H9 (cell line): ENCODE data around the gene CDK11A. TPM values are rescaled to one million over a fixed set of nuclear protein-coding genes. Genes with fewer than 3 reads are reported as not detected.
"Not testable (repeated sequence)": the region's sequence is repeated elsewhere in the genome, so short reads cannot be mapped to it uniquely, and the experiment has no call there.

ENCODE experiments used
- DNase-seq: peaks from one replicate; pipeline ENCODE4 v3.0.0-alpha.2; 2017
- H2AFZ ChIP-seq: one replicate; pipeline ENCODE4 v1.6.1; 2013; ENCODE audit warnings: mild to moderate bottlenecking, low read length, control low read depth, moderate library complexity
- H2AK5ac ChIP-seq: 2 replicates; pipeline ENCODE4 v1.6.1; 2013; ENCODE audit warnings: low read length, control low read depth, mixed read lengths; ENCODE audit not compliant: insufficient read length
- H2BK120ac ChIP-seq: one replicate; pipeline ENCODE4 v1.6.1; 2013; ENCODE audit warnings: low read depth, mild to moderate bottlenecking, low read length, control low read depth, inconsistent platforms; ENCODE audit not compliant: poor library complexity, severe bottlenecking
- H2BK12ac ChIP-seq: 2 replicates; pipeline ENCODE4 v1.6.1; 2013; ENCODE audit warnings: low read length, control low read depth, mixed read lengths, low read depth; ENCODE audit not compliant: insufficient read length
- H2BK15ac ChIP-seq: 2 replicates; pipeline ENCODE4 v1.6.1; 2013; ENCODE audit warnings: low read depth, low read length, control low read depth
- H2BK20ac ChIP-seq: one replicate; pipeline ENCODE4 v1.6.1; 2013; ENCODE audit warnings: low read depth, mild to moderate bottlenecking, low read length, control low read depth, inconsistent platforms; ENCODE audit not compliant: poor library complexity, severe bottlenecking
- H2BK5ac ChIP-seq: 2 replicates; pipeline ENCODE4 v1.6.1; 2013; ENCODE audit warnings: low read length, control low read depth, mixed read lengths; ENCODE audit not compliant: insufficient read length
- H3K14ac ChIP-seq: 2 replicates; pipeline ENCODE4 v1.6.1; 2013; ENCODE audit warnings: low read length, control low read depth; ENCODE audit not compliant: insufficient read depth
- H3K18ac ChIP-seq: 2 replicates; pipeline ENCODE4 v1.6.1; 2013; ENCODE audit warnings: low read depth, mild to moderate bottlenecking, mixed read lengths, low read length, control low read depth; ENCODE audit not compliant: insufficient read length
- H3K23ac ChIP-seq: 2 replicates; pipeline ENCODE4 v1.6.1; 2013; ENCODE audit warnings: low read length, control low read depth, mixed read lengths, low read depth; ENCODE audit not compliant: insufficient read length
- H3K23me2 ChIP-seq: 2 replicates; pipeline ENCODE4 v1.6.1; 2013; ENCODE audit warnings: low read depth, mild to moderate bottlenecking, mixed read lengths, low read length, control low read depth; ENCODE audit not compliant: insufficient read length, poor library complexity, severe bottlenecking
- H3K27ac ChIP-seq: 2 replicates; pipeline ENCODE4 v1.5.1; 2013; ENCODE audit warnings: low read length, control low read depth, mixed read lengths, low read depth; ENCODE audit not compliant: insufficient read length
- H3K27me3 ChIP-seq: 2 replicates; pipeline ENCODE4 v1.6.1; 2013; ENCODE audit warnings: low read length, control low read depth, inconsistent platforms; ENCODE audit not compliant: insufficient read depth
- H3K4ac ChIP-seq: 2 replicates; pipeline ENCODE4 v1.6.1; 2013; ENCODE audit warnings: low read depth, mild to moderate bottlenecking, control low read depth, inconsistent platforms, low read length, moderate library complexity
- H3K4me1 ChIP-seq: 2 replicates; pipeline ENCODE4 v1.6.1; 2013; ENCODE audit warnings: low read length, control low read depth, inconsistent platforms; ENCODE audit not compliant: insufficient read depth
- H3K4me2 ChIP-seq: 2 replicates; pipeline ENCODE4 v1.6.1; 2013; ENCODE audit warnings: low read length, control low read depth, mixed read lengths; ENCODE audit not compliant: insufficient read length, insufficient read depth
- H3K56ac ChIP-seq: 2 replicates; pipeline ENCODE4 v1.6.1; 2013; ENCODE audit warnings: low read depth, mild to moderate bottlenecking, mixed read lengths, low read length, control low read depth; ENCODE audit not compliant: insufficient read length
- H3K79me1 ChIP-seq: 2 replicates; pipeline ENCODE4 v1.6.1; 2013; ENCODE audit warnings: low read depth, mild to moderate bottlenecking, moderate library complexity, low read length, control low read depth, inconsistent platforms; ENCODE audit not compliant: insufficient read depth, poor library complexity, severe bottlenecking
- H3K79me2 ChIP-seq: 2 replicates; pipeline ENCODE4 v1.6.1; 2013; ENCODE audit warnings: low read length, control low read depth, inconsistent platforms; ENCODE audit not compliant: insufficient read depth
- H3K9ac ChIP-seq: 2 replicates; pipeline ENCODE4 v1.6.1; 2013; ENCODE audit warnings: low read length, control low read depth, mixed read lengths; ENCODE audit not compliant: insufficient read length; ENCODE audit errors: extremely low read depth
- H3K9me3 ChIP-seq: one replicate; pipeline ENCODE4 v1.6.1; 2013; ENCODE audit warnings: low read depth, low read length, inconsistent platforms; ENCODE audit not compliant: control insufficient read depth
- H3T11ph ChIP-seq: one replicate; pipeline ENCODE4 v1.6.1; 2013; ENCODE audit warnings: mild to moderate bottlenecking, low read length, control low read depth, inconsistent platforms
- H4K20me1 ChIP-seq: one replicate; pipeline ENCODE4 v1.6.1; 2013; ENCODE audit not compliant: control insufficient read depth, insufficient read length, insufficient read depth
- H4K5ac ChIP-seq: 2 replicates; pipeline ENCODE4 v1.6.1; 2013; ENCODE audit warnings: low read depth, mild to moderate bottlenecking, mixed read lengths, low read length, control low read depth; ENCODE audit not compliant: insufficient read length
- H4K8ac ChIP-seq: replicated peaks from 2 replicates; pipeline ENCODE4 v1.6.1; 2013; ENCODE audit warnings: low read length, control low read depth, mixed read lengths, low read depth; ENCODE audit not compliant: insufficient read length
- H4K91ac ChIP-seq: 2 replicates; pipeline ENCODE4 v1.6.1; 2013; ENCODE audit warnings: low read depth, mild to moderate bottlenecking, moderate library complexity, mixed read lengths, low read length, control low read depth; ENCODE audit not compliant: insufficient read length
- H3K27ac Mint-ChIP-seq, 3 experiments: 2 replicates in 2 of 3; 3 replicates in 1 of 3; pipeline ENCODE4 v1.8.0; 2020 to 2021; ENCODE audit warnings: mixed read lengths in 3 of 3, mild to moderate bottlenecking in 1 of 3, moderate library complexity in 1 of 3
- H3K27me3 Mint-ChIP-seq: 2 replicates; pipeline ENCODE4 v1.8.0; 2021; ENCODE audit warnings: low read depth, mild to moderate bottlenecking, moderate library complexity, mixed read lengths
- H3K36me3 Mint-ChIP-seq, 3 experiments: 2 replicates in 2 of 3; 3 replicates in 1 of 3; pipeline ENCODE4 v1.8.0; 2020 to 2021; ENCODE audit warnings: low read depth in 3 of 3, mixed read lengths in 3 of 3; ENCODE audit not compliant: insufficient read depth in 1 of 3
- H3K4me1 Mint-ChIP-seq, 2 experiments: 2 replicates each; pipeline ENCODE4 v1.8.0; 2020; ENCODE audit warnings: mixed read lengths in 2 of 2
- H3K4me3 Mint-ChIP-seq, 2 experiments: 2 replicates in 1 of 2; 3 replicates in 1 of 2; pipeline ENCODE4 v1.8.0; 2020 to 2021; ENCODE audit warnings: mild to moderate bottlenecking in 2 of 2, mixed read lengths in 2 of 2, moderate library complexity in 1 of 2
- H3K9me3 Mint-ChIP-seq, 2 experiments: 2 replicates in 1 of 2; 3 replicates in 1 of 2; pipeline ENCODE4 v1.8.0; 2020; ENCODE audit warnings: mild to moderate bottlenecking in 2 of 2, mixed read lengths in 2 of 2, moderate library complexity in 1 of 2
- WGBS: extraction: QIAGEN DNeasy Blood & Tissue Kit; methylation state at CpG from one replicate; pipeline ENCODE4 v1.1.7; 2013; ENCODE audit warnings: missing lambda C conversion rate, low lambda C conversion rate, mixed read lengths; ENCODE audit not compliant: insufficient read length; ENCODE audit errors: extremely low coverage; 5-methylcytosine and 5-hydroxymethylcytosine counted together
- total RNA-seq: library from RNA; stranded (reverse); gene quantifications from 2 replicates; pipeline ENCODE4 v1.2.1, GENCODE V29; 2021

The CDK11A gene
- total RNA-seq, 1 experiment from 2014 or later = 49.5 TPM

GRCh38 chr1:1675218-1675617 is 48.9 kb downstream of the CDK11A start:
- H3K27ac Mint-ChIP-seq = not testable (repeated sequence)

DNA sequence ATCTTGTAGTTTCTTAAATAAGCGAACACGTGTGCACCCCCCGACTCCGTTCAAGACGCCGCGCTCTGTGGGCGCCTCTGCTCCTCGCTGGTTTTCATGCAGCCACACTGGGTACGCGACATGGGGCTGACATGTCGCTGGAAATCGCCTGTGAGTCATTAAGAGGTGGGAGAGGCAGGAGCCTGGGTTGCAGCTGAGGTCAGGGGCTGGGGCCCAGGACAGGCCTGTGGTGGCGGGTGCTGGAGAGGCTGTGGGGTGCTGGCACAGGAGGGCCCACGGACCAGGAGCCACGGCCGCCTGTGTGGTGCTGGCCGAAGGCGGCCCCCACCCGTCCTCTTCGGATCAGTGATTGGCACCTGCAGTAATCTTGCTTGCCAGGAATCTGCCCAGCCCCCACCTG is 49.4 kb downstream of the CDK11A start:
- H2BK15ac ChIP-seq, H3K56ac ChIP-seq, H3K4me3 Mint-ChIP-seq, H3K9me3 Mint-ChIP-seq, H3K4me1 ChIP-seq, H3K14ac ChIP-seq, H3K27ac ChIP-seq, H2AFZ ChIP-seq, H3K9ac ChIP-seq, DNase-seq, H2BK5ac ChIP-seq, H4K91ac ChIP-seq, H3K4ac ChIP-seq, H4K20me1 ChIP-seq, H3K18ac ChIP-seq, H3K79me2 ChIP-seq, H3K9me3 ChIP-seq, H3K79me1 ChIP-seq, H4K8ac ChIP-seq, H2BK12ac ChIP-seq, H3K23me2 ChIP-seq, H2BK120ac ChIP-seq, H3T11ph ChIP-seq, H2BK20ac ChIP-seq, H3K23ac ChIP-seq, H3K27me3 Mint-ChIP-seq, H4K5ac ChIP-seq, H3K27me3 ChIP-seq, H3K4me2 ChIP-seq, H2AK5ac ChIP-seq, H3K27ac Mint-ChIP-seq: not testable (repeated sequence)
- H3K36me3 Mint-ChIP-seq = peaks cover 5 to 33% (median 30%) of the 10 kb centered on the region in 3 experiments; a peak in 6 of 7 replicates
- H3K4me1 Mint-ChIP-seq = peaks cover 16 to 17% of the 10 kb centered on the region in 2 experiments
- no CpG with 5 or more reads among the region's 21 CpGs for WGBS

More at GRCh38 chr1:1675218-1675617, 48.9 kb downstream of the CDK11A start:
- not testable (repeated sequence) for H4K5ac ChIP-seq, H3K4me1 ChIP-seq, H3T11ph ChIP-seq, H2BK15ac ChIP-seq, H3K27me3 Mint-ChIP-seq, H3K4me3 Mint-ChIP-seq, H3K27ac ChIP-seq, H2BK120ac ChIP-seq, H3K14ac ChIP-seq, H4K20me1 ChIP-seq, H2AK5ac ChIP-seq, H2BK12ac ChIP-seq, H4K91ac ChIP-seq, H3K79me2 ChIP-seq, H3K9me3 ChIP-seq, H4K8ac ChIP-seq, H3K9me3 Mint-ChIP-seq, H3K9ac ChIP-seq, H3K27me3 ChIP-seq, H2AFZ ChIP-seq, H2BK5ac ChIP-seq, H3K4me2 ChIP-seq, H3K4ac ChIP-seq, H3K56ac ChIP-seq, H3K18ac ChIP-seq, H2BK20ac ChIP-seq, H3K23me2 ChIP-seq, H3K79me1 ChIP-seq, DNase-seq, H3K23ac ChIP-seq
- peaks cover 3 to 31% (median 26%) of the 10 kb centered on the region in 3 experiments; a peak in 6 of 7 replicates for H3K36me3 Mint-ChIP-seq
- peaks cover 16 to 17% of the 10 kb centered on the region in 2 experiments for H3K4me1 Mint-ChIP-seq
- WGBS = no CpG with 5 or more reads among the region's 18 CpGs
